HG03103 (cell line): Measurements from ENCODE around the gene PON3.

ENCODE experiments used
- ATAC-seq: cut with Tn5 transposase; IDR thresholded peaks from one replicate; pipeline ENCODE4 v1.9.1; 2021; ENCODE audit warnings: low read depth; ENCODE audit not compliant: unreplicated experiment

PON3 gene

DNA sequence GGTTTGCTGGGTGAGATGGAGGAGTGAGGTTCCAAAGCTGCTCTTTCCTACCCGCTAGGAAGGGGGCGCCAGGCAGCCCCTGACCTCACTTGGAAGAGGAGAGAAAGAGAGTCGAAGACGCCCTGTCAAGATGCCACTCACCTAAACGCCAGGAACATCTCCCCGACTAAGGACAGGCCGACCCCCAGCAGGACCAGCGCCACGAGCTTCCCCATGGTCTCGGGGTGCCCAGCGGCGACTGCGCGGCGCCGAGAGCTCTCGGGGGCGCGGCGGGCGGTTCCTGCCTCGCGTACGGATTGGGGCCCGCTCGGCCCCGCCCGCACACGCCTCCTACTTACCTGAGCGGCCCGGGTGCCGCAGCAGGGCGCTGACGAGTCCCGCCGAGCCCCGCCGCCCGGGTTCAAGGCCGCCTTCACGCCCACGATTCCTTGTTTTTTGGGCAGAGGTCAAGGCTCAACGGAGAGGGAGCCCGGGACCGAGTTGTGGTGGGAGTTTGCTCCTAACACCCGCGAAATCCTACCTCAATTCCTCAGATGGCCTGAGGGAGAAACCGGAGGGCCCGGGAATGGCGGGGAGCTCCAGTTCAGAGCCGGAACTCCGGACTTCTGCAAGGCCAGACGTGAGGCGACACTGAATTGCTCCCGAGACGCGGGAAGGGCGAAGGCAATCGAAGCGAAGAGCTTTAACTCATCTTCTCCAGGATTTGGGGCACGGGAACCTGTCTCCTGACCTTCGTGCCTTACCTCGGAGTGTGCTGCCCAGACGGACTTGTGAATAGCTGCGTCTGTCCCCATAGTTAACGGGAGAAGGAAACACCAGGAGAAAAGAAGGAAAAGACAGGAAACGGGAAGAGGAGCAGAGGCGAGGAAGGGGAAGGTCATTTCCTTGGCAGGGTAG lies at the start of gene PON3:
TSS of gene PON3 (minus strand) at position 240 of the 897 bp plus-strand sequence. CDS start at position 215, 25 bp downstream.
- peak; percentile 61 for ATAC-seq

DNA sequence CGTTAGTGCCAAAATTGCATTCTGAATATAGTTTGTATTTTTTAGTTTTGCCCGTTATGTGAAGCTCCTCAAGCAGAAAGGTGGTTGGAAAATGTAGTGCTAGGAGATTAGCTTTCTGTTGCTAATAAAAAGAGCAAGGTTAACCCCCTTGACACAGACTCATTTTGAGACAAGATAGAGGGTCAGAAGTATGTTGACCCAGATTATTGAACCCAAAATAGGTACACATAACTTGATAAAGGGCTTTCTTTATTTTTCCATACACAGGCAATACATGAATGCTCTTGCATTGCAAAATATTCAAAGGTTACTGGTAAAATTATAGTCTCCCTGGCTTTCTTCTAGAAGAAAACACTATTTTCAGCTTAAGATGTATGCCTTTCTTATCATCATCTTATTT lies 48.6 kb upstream of the PON3 start:
- no peak for ATAC-seq

DNA sequence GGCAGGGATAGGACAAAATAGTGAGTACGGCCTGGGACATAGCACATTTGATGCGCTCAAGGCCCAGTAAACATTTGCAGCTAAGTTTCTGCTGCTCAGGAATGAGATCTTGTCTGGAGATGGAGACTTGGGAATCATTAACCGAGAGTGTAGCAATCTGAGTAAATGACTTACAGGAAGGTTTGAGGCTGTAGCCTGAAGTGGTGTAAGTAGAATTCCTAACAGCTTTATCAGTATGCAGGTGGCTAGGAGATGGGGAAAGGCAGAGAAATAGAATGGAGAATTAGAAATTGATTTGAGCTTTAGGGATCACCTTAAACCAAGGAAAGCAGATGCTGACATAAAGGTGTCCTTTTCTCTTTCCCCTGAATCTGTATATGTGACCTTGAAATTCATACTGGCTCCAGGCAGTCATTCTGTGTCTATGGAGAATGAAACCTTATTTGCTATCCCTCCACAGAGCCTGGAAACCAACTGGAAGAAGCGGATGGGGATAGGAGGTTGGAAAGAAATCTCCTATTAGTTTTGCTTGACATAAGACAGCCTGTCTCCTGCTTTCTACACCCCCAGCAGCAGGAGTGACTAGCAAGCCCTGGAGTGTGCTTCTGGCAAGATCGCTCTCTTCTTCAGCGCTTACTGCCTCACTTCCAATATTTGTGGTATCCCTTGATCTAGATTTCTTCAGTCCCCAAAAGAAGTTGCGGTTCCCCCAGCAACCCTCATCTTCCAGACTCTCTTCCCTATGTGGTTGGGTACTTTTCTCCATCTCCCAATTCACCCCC lies 45.1 kb upstream of the PON3 start:
- no peak for ATAC-seq

DNA sequence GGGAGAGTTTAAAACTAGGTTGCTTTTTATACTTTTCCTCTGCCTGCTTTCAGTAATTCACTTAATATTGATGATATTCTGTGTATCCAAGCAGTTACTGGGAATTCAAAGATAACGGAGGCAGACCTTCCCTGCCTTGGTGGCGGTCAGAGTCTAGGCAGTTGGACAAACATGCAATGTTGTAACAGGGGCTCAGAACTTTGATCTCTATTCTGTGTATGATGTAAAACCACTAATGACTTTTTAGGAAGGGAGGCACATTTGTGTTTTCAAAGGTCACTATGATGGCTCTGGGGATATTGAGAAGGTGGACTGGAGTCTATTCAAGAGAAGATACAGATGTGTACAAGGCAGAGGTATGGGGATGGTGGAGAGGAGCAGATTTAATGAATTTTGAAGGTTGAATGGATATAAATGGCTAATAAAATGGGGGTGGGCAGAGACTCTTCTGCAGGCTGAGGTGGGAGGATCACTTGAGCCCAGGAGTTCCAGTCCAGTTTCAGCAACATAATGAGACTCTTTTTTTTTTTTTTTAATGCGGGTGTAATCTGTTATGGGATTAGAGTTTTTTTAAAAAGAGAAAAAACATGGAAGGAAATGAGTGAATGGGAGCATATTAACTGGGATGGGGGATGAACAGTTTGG lies 44.3 kb upstream of the PON3 start:
- no peak for ATAC-seq

DNA sequence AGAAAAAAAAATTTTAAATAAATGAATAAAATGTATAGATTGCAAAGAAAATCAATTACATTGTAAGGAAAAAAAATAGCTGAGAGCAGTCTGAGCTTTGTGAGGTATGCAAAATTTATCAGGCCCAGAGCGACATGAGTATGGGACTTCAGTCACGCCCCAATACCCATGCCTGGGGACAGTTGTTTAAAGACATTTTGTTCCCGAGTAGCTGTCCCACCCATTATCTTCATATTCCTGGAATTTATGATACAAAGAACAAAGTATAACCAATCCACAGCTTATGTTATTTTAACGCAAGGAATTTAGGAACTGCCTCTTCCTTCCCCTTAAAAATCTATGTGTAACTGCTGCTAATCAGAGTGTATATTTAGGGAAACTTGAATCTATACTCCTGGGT lies 40.2 kb upstream of the PON3 start:
- no peak for ATAC-seq

DNA sequence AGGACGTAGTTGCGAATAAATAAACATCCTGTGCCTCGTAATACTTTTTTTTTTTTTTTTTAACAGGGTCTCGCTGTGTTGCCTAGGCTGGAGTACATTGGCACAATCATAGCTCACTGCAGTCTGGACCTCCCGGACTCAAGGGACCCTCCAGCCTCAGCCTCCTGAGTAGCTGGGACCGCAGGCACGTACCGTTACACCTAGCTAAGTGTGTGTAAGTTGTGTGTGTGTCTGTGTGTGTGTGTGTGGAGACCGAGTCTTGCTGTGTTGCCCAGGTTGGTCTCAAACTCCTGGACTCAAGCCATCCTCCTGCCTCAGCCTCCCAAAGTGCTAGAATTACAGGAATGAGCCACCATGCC lies 39.2 kb upstream of the PON3 start:
- ATAC-seq, result no peak

DNA sequence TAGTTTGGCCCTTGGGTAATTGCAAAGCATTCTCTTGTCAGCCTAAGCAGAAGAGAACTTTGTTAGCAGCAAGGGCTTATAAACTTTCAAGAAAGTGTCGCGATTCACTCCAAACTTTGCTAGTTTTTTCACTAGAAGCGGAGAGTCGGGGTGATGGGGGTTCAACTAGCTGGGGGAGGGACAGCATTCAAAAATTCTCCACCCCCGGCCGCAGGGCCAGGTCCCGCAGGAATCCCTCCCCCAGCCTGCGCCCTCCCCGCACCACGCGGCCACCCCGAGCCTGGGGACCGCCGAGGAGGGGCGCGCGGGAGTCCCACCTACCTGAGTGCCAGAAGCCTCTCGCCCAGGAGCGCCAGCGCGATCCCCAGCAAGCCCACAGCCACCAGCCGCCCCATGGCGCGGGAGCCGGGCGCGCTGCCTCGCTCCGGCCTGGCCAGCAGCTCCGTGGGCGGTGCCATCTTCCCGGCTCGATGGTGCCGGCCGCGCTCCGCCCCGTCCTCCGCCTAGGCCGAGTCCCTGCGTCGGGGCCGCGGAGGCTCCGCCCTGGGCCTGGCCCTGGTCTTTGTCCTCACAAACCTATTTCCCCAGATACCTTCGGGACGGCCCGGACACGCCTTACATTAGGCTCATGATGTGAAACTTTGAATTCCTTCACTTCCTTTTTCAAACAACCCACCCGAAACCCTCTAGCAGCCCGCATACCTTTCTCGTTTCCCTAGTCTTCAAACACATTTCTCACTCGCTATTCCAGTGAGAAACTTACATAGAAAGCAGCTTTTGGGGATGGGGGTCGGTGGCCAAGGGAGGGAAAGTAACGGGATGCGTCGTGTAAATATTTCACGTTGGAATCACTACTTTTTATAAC lies 38.6 kb upstream of the PON3 start, which contains the start of gene PON2:
TSS of gene PON2 (minus strand) at position 472 of the 865 bp plus-strand sequence. CDS start at position 395, 77 bp downstream.
- peak; percentile 96 for ATAC-seq

DNA sequence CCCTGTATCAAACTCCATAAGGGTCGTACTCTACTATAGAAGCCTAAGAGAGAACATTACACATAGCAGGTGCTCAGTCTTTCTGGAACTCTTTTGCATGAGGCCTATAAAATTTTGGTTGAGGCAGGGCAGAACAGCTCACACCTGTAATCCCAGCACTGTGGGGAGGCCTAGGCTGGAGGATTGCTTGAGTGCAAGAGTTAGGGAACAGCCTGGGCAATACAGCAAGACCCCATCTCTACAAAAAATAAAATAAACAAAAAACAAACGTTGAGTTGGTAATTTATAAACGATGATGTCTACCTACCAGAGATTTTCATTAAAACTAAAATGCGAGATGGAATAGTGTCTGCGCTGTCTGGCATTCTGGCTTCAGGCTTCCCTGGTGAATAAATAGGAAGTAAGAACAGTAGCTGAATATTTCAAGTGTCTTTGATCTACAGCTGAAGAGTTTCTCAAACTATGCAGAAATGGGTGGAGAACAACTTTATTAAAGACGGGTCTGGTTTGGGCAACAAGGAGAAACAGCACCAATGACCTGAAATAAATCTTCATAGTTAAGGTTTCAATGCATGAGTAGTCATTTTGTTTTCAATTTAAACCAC lies 37.9 kb upstream of the PON3 start:
- ATAC-seq, result no peak

DNA sequence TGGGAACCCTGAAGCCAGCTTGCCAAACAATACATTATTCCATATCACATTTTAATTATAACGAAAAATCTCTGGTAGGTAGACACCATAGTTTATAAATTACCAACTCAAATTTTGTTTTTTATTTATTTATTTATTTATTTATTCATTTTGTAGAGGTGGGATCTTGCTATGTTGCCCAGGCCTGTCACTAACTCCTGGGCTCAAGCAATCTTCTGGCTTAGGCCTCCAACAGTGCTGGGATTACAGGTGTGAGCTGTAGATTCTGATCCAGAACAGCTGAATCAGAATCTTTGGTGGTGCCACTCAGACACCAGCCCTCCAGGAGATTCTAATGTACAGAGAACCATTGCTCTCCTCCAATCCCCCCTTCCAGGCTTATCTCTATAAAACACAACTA lies 37.0 kb upstream of the PON3 start:
- no peak for ATAC-seq

DNA sequence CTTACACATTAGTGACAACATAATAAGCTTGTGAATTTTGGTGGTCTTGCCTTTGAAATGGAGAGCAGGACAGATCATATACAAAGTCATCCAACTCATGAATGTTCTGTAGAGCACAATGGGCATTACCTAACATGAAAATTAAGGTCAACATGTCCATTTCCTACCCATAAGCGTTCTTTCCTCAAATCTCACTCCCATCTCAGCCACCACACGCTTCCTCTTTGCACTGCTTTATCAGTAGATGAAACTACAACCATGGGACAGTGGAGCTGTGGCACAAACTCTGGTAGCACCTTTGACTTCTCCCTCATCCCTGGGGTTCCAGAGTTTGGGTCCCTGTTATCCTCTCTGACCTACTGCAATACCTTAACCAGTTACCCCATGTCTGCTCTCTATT lies 36.4 kb upstream of the PON3 start:
- ATAC-seq, result no peak

DNA sequence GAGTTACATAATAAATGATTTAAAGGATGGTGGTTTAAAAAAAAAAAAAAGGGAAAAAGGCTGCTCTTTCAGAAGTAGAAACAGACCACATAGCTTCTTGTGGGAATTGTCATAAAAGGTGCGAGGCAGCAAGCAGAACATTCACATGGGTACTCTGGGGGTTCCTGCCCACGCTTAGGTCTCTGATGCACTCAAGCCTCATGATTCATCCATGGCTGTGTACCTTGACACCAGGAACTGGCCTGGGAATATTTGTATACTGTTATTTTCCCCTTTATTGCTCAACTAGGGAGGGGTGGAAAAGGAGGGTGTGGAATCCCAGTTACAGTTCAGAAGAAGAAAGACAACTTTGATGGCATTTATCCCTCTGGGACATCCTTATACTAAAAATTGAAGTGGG lies 34.7 kb upstream of the PON3 start:
- no peak for ATAC-seq

DNA sequence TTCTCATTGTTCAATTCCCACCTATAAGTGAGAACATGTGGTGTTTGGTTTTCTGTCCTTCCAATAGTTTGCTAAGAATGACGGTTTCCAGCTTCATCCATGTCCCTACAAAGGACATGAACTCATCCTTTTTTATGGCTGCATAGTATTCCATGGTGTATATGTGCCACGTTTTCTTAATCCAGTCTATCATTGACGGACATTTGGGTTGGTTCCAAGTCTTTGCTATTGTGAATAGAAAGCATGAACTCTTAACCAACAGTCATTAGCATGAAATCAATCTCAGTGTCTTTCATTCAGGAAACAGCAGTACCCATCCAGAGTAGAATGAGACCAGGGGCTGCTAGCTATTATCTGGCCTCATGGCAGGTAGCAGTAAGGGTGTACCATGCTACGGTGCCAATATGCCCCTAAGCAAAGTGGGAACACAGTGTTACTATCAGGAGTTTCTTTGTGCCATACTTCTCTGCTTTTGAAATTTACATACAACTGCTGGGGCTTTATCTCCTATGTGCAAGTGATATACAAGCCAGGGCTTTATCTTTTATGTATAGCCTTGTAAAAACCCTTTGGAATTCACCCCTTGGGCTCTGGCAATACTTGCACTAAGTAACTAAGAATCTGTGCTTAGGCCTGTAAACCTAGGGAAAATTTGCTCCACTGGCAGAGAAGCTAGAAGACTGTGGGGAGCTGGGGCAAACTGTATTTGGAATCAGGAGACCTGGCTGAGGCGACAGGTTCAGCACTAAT lies 33.2 kb upstream of the PON3 start:
- ATAC-seq, result no peak

DNA sequence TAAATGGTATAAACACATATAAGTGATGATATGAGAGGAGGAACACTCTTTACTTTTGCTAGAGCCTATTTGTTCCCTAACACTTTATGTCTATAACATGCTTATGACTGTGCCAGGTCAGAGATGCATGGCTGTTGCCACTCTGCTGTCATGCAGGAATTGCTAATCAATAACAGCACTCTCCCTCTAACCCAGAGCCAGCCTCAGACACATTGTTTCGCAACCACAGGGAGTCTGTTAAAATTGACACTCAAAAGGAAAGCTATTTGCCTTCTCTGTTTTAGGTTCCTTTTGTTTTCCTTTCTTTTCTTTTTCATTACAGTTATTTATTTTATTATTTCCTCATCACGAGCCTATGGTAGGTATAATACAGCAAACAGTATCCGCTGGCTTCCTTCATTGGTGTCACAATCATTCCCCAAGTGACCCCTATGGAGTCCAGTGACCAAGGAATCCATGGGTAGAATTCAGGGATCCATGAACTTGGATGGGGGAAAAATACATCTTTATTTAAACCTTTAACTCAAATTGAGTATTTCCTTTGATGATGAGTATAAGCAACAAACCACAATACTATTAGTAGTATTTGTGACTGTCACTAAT lies 31.8 kb upstream of the PON3 start:
- no peak for ATAC-seq

DNA sequence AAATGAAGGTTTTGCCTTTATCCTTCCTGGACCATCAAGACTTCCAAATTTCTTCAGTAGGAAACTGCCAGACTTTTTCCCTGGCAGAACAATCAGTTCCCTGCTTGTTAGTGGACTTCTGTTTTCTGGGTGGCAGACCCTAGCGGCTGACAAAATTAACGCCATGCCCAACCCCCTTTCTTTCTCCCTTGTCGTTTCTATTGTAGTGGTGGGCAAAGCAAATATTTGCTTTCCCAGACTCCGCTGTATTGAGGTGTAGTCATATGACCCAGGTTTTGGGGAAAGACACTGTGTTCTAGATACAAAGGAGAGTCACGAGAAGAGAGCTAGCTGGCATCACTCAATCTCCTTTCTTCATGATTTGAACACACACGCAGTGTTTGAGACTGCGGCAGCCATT lies 31.0 kb upstream of the PON3 start:
- no peak for ATAC-seq

DNA sequence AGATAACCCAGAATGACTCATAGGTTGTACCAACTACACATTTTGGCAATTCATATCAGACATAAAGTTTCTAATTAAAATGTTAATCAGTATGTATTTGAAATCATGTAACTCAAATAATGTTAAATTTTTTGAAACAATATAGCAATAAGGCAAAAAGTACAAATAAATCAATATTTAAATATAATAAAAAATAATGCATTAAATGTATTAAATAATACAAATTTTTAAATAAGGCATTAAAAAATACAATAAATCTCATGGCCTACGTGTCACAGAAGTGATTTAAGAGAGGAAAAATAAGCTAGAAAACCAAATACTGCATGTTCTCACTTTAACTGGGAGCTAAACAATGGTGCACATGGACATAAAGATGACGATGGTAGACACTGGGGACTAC lies 29.5 kb upstream of the PON3 start:
- no peak for ATAC-seq

DNA sequence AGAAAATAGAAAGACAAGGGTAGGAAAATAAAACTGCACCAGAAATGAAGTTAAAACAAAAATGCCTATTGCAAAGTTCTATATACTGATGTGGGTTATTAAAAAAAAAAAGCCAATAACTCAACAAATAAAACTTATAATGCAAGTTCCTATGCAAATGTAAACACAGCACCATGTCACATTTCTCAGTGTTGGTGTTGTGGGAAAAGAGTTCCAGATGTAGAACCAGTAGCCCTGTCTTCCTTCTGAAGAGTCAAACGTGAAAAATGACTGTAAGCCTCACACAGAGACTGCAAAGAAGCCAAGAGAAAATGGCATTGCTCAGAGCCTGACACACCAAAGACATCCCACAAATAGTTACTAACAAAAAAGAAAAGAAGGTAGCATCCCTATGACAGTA lies 28.5 kb upstream of the PON3 start:
- no peak for ATAC-seq

DNA sequence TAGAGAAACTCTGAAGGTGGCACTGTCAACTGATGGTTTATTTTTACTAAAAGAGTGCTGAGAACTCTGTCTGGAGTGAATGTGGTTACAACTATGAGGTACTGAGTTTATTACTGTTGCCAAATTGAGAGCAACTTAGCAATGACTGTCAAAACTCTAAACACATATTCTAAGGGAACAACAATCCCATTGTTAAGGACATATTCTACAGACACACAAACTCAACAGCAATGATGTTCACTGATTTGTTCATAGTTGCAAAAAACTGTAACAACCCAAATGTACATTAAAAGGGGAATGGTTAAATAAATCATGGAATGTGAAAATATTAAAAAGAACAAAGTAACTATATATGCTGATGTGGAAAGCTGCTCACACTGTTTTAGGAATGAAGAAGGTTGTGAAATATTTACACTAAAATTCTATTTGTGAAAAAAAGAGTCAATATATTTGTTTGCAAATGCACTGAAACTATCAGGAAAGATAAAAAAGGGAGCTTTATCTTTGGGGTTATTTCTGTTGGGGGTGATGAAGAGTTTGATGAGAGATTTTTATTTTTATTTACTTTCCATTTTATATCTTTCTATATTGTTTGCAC lies 25.8 kb upstream of the PON3 start:
- ATAC-seq, result no peak
